Colonic mucosa (tissue), 4 donors: ENCODE measurements around the gene POU2AF3. TPM values are rescaled to one million over a fixed set of nuclear protein-coding genes. Genes with fewer than 3 reads are reported as not detected.
"Not testable (repeated sequence)": the region's sequence is repeated elsewhere in the genome, so short reads cannot be mapped to it uniquely, and the experiment has no call there.

ENCODE experiments used
- DNase-seq: peaks from one replicate; pipeline ENCODE4 v3.0.0-alpha.2; 2020
- H3K27ac ChIP-seq: fragments of 200-600 bp; one replicate; pipeline ENCODE4 v1.8.0; 2021
- H3K27me3 ChIP-seq: fragments of 200-600 bp; one replicate; pipeline ENCODE4 v1.8.0; 2021
- H3K36me3 ChIP-seq: fragments of 200-600 bp; one replicate; pipeline ENCODE4 v1.8.0; 2021
- H3K4me1 ChIP-seq: fragments of 200-600 bp; one replicate; pipeline ENCODE4 v1.8.0; 2021; ENCODE audit warnings: mild to moderate bottlenecking
- H3K4me3 ChIP-seq: fragments of 200-600 bp; one replicate; pipeline ENCODE4 v1.8.0; 2021
- H3K9ac ChIP-seq, 2 donors: one replicate each; pipeline ENCODE4 v1.7.0; 2013; ENCODE audit warnings: control low read depth in 2 of 2, low read depth in 2 of 2, low read length in 2 of 2
- H3K9me3 ChIP-seq: fragments of 200-600 bp; one replicate; pipeline ENCODE4 v1.8.0; 2021
- CTCF ChIP-seq: fragments of 200-600 bp; IDR thresholded peaks from one replicate; pipeline ENCODE4 v1.8.0; 2022; ENCODE audit warnings: antibody characterized with exemption, mild to moderate bottlenecking
- intact Hi-C: fragments of 100-400 bp; cut with DNase I; formaldehyde crosslinking; loops from one replicate; pipeline ENCODE4 v1.14.1; 2022
- total RNA-seq, 2 donors: library from RNA; stranded (reverse); fragmentation: NEBNext Ultra II Directional in 1 of 2; extraction: Animal tissue kit (Norgen Biotek cat#: 25700) in 1 of 2; gene quantifications; one replicate each; pipeline ENCODE4 v1.2.1, GENCODE V29; 2021
- donor health status: healthy.
- donor health status: DM: no; HTN: no; CAD: no.
- donor health status: DM: no; HTN: no; CAD: no.

The POU2AF3 gene
- total RNA-seq, 2 donors from 2014 or later: 4.5 to 7.9 TPM

GRCh38 chr11:111310723-111311122, 12.4 kb downstream of the POU2AF3 start:
- no peak overlapping the region for H3K27ac ChIP-seq
- DNase-seq: no peak

GRCh38 chr11:111312076-111312475, 13.7 kb downstream of the POU2AF3 start:
- Histone ChIP-seq H3K4me1 (no peaks in the 10 kb centered on the region), H3K4me3 (no peak overlapping the region), H3K36me3 (no peaks in the 10 kb centered on the region), H3K27me3 (no peaks in the 10 kb centered on the region), H3K9me3 (no peaks in the 10 kb centered on the region), H3K27ac (no peak overlapping the region), H3K9ac (no peak overlapping the region)
- DNase-seq: peak; percentile 71
- intact Hi-C loops: no loop called here
- TF ChIP-seq CTCF: no peak

More at GRCh38 chr11:111310723-111311122, 12.4 kb downstream of the POU2AF3 start:
- Histone ChIP-seq H3K4me3 (no peak overlapping the region), H3K36me3 (no peaks in the 10 kb centered on the region), H3K27me3 (no peaks in the 10 kb centered on the region), H3K9ac (no peak overlapping the region), H3K4me1 (no peaks in the 10 kb centered on the region), H3K9me3 (no peaks in the 10 kb centered on the region)
- intact Hi-C loops: no loop called here
- TF ChIP-seq CTCF: no peak

GRCh38 chr11:111319296-111319695, 20.9 kb downstream of the POU2AF3 start:
- H3K9me3 ChIP-seq: no peaks in the 10 kb centered on the region
- no peak overlapping the region for H3K27ac ChIP-seq
- no peak overlapping the region for H3K9ac ChIP-seq
- intact Hi-C loops: no loop called here
- no peaks in the 10 kb centered on the region for H3K4me1 ChIP-seq
- H3K36me3 ChIP-seq: no peaks in the 10 kb centered on the region
- no peak for DNase-seq
- H3K4me3 ChIP-seq: no peak overlapping the region
- no peak for TF ChIP-seq CTCF
- H3K27me3 ChIP-seq: no peaks in the 10 kb centered on the region

GRCh38 chr11:111320199-111320598, 21.9 kb downstream of the POU2AF3 start:
- H3K9ac ChIP-seq, H3K4me1 ChIP-seq, H3K27ac ChIP-seq, intact Hi-C loops, DNase-seq, H3K4me3 ChIP-seq, H3K36me3 ChIP-seq, H3K9me3 ChIP-seq, H3K27me3 ChIP-seq: not testable (repeated sequence)

GRCh38 chr11:111320728-111321568, 22.6 kb downstream of the POU2AF3 start:
- no peaks in the 10 kb centered on the region for H3K9me3 ChIP-seq
- H3K4me1 ChIP-seq: no peaks in the 10 kb centered on the region
- no peak for TF ChIP-seq CTCF
- no peaks in the 10 kb centered on the region for H3K27me3 ChIP-seq
- DNase-seq: no peak
- H3K27ac ChIP-seq: no peak overlapping the region
- intact Hi-C loops: no loop called here
- no peaks in the 10 kb centered on the region for H3K36me3 ChIP-seq
- no peak overlapping the region for H3K4me3 ChIP-seq
- H3K9ac ChIP-seq: no peak overlapping the region

- Histone ChIP-seq H3K4me3 (no peak overlapping the region), H3K9ac (no peak overlapping the region), H3K36me3 (no peaks in the 10 kb centered on the region), H3K4me1 (no peaks in the 10 kb centered on the region), H3K27ac (no peak overlapping the region), H3K27me3 (no peaks in the 10 kb centered on the region), H3K9me3 (no peaks in the 10 kb centered on the region)
- no peak for TF ChIP-seq CTCF
- intact Hi-C loops: no loop called here
- DNase-seq: no peak
These were observed 24.2 kb downstream of the POU2AF3 start for GRCh38 chr11:111322534-111322933.
